GM19238 (cell line): ENCODE results near the gene ADCY9.
"Not testable (repeated sequence)": the region's sequence is repeated elsewhere in the genome, so short reads cannot be mapped to it uniquely, and the experiment has no call there.

Source experiments
- DNase-seq: peaks from one replicate; pipeline ENCODE4 v3.0.0; 2011; ENCODE audit warnings: low spot score; ENCODE audit not compliant: insufficient read length

Gene ADCY9

GRCh38 chr16:4094127-4094773 is 22.0 kb downstream of the ADCY9 start:
- no peak for DNase-seq

GRCh38 chr16:4093495-4094126 is 22.6 kb downstream of the ADCY9 start:
- no peak for DNase-seq

GRCh38 chr16:4092547-4093265 is 23.5 kb downstream of the ADCY9 start:
- no peak for DNase-seq

GRCh38 chr16:4091240-4092012 is 24.8 kb downstream of the ADCY9 start:
- DNase-seq, result no peak

- DNase-seq, result no peak
Measured at GRCh38 chr16:4090351-4090851, 25.8 kb downstream of the ADCY9 start.

GRCh38 chr16:4089811-4090301 is 26.4 kb downstream of the ADCY9 start:
- DNase-seq, result no peak

- DNase-seq, result no peak
Measured at GRCh38 chr16:4089251-4089810, 26.9 kb downstream of the ADCY9 start.

GRCh38 chr16:4087990-4088577 is 28.2 kb downstream of the ADCY9 start:
- DNase-seq, result no peak

GRCh38 chr16:4087099-4087885 is 28.9 kb downstream of the ADCY9 start:
- DNase-seq, result no peak

- no peak for DNase-seq
Measured at GRCh38 chr16:4086153-4086552, 30.1 kb downstream of the ADCY9 start.

- DNase-seq, result no peak
Measured at GRCh38 chr16:4085405-4085970, 30.8 kb downstream of the ADCY9 start.

GRCh38 chr16:4083347-4083870 is 32.8 kb downstream of the ADCY9 start:
- DNase-seq, result no peak

- no peak for DNase-seq
Measured at GRCh38 chr16:4082474-4083044, 33.7 kb downstream of the ADCY9 start.

- DNase-seq, result no peak
Measured at GRCh38 chr16:4081521-4082021, 34.7 kb downstream of the ADCY9 start.

- DNase-seq, result no peak
Measured at GRCh38 chr16:4081047-4081446, 35.2 kb downstream of the ADCY9 start.

GRCh38 chr16:4077174-4077649 is 39.0 kb downstream of the ADCY9 start:
- DNase-seq, result no peak

- no peak for DNase-seq
Measured at GRCh38 chr16:4075534-4075933, 40.7 kb downstream of the ADCY9 start.

GRCh38 chr16:4073150-4073549 is 43.1 kb downstream of the ADCY9 start:
- not testable (repeated sequence) for DNase-seq
